GM18909 (cell line): ENCODE results near the gene ITGB7.
A peak's percentile ranks its signal among the peaks of the same experiment; 100 is the strongest.
"Not testable (repeated sequence)": the region's sequence is repeated elsewhere in the genome, so short reads cannot be mapped to it uniquely, and the experiment has no call there.

Experiments used
- ATAC-seq: cut with Tn5 transposase; IDR thresholded peaks from one replicate; pipeline ENCODE4 v1.9.1; 2021; ENCODE audit warnings: mild to moderate bottlenecking; ENCODE audit not compliant: unreplicated experiment, poor library complexity

The ITGB7 gene

GRCh38 chr12:53217931-53218307 lies 10.9 kb upstream of the ITGB7 start:
- ATAC-seq: no peak

- no peak for ATAC-seq
Observed at GRCh38 chr12:53217051-53217930, 10.2 kb upstream of the ITGB7 start.

- no peak for ATAC-seq
Observed at GRCh38 chr12:53215497-53215896, 8.4 kb upstream of the ITGB7 start.

- no peak for ATAC-seq
Observed at GRCh38 chr12:53214687-53215455, 7.8 kb upstream of the ITGB7 start.

GRCh38 chr12:53214221-53214620 lies 7.2 kb upstream of the ITGB7 start:
- ATAC-seq: no peak

- ATAC-seq: no peak
Observed at GRCh38 chr12:53213348-53213747, 6.3 kb upstream of the ITGB7 start.

GRCh38 chr12:53212931-53213330 lies 5.9 kb upstream of the ITGB7 start:
- no peak for ATAC-seq

GRCh38 chr12:53211476-53212381 lies 4.7 kb upstream of the ITGB7 start:
- ATAC-seq: no peak

- no peak for ATAC-seq
Observed at GRCh38 chr12:53210843-53211242, 3.8 kb upstream of the ITGB7 start.

GRCh38 chr12:53208877-53209463 lies 1.9 kb upstream of the ITGB7 start:
- ATAC-seq: peak; percentile 34

- no peak for ATAC-seq
Observed at GRCh38 chr12:53208435-53208834, 1.4 kb upstream of the ITGB7 start.

- peak; percentile 68 for ATAC-seq
Observed at GRCh38 chr12:53205747-53206419, 1.2 kb downstream of the ITGB7 start.

- no peak for ATAC-seq
Observed at GRCh38 chr12:53204351-53204750, 2.7 kb downstream of the ITGB7 start.

- not testable (repeated sequence) for ATAC-seq
Observed at GRCh38 chr12:53202316-53202715, 4.7 kb downstream of the ITGB7 start.

- no peak for ATAC-seq
Observed at GRCh38 chr12:53201639-53202038, 5.4 kb downstream of the ITGB7 start.

GRCh38 chr12:53201177-53201541 lies 5.9 kb downstream of the ITGB7 start:
- ATAC-seq: no peak

GRCh38 chr12:53200458-53201176 lies 6.4 kb downstream of the ITGB7 start:
- peak; percentile 63 for ATAC-seq

GRCh38 chr12:53200107-53200457 lies 7.0 kb downstream of the ITGB7 start:
- ATAC-seq: no peak

- no peak for ATAC-seq
Observed at GRCh38 chr12:53199700-53200099, 7.4 kb downstream of the ITGB7 start.
